Measurements from ENCODE around the gene CETN1.

Gene CETN1

GRCh38 chr18:580154-580553 is at the start of gene CETN1:
Gene CETN1 (plus strand): TSS chr18:580380. CDS start chr18:580409, 29 bp downstream.
- no peak for DNase-seq

- no peak for DNase-seq
Observed at GRCh38 chr18:532018-532417, 48.2 kb upstream of the CETN1 start.

GRCh38 chr18:532632-533031 is 47.5 kb upstream of the CETN1 start:
- DNase-seq, result no peak

GRCh38 chr18:533995-534601 is 46.1 kb upstream of the CETN1 start:
- DNase-seq, result no peak

- DNase-seq, result no peak
Observed at GRCh38 chr18:543447-544078, 36.6 kb upstream of the CETN1 start.

- DNase-seq, result no peak
Observed at GRCh38 chr18:549967-550366, 30.2 kb upstream of the CETN1 start.

GRCh38 chr18:551404-552061 is 28.6 kb upstream of the CETN1 start:
- DNase-seq, result no peak

GRCh38 chr18:555705-556457 is 24.3 kb upstream of the CETN1 start:
- no peak for DNase-seq

- no peak for DNase-seq
Observed at GRCh38 chr18:564708-565561, 15.2 kb upstream of the CETN1 start.

GRCh38 chr18:565562-566061 is 14.6 kb upstream of the CETN1 start:
- no peak for DNase-seq

- no peak for DNase-seq
Observed at GRCh38 chr18:567122-567521, 13.1 kb upstream of the CETN1 start.

GRCh38 chr18:568731-569130 is 11.4 kb upstream of the CETN1 start:
- no peak for DNase-seq

GRCh38 chr18:570256-570655 is 9.9 kb upstream of the CETN1 start:
- no peak for DNase-seq

- no peak for DNase-seq
Observed at GRCh38 chr18:570697-571096, 9.5 kb upstream of the CETN1 start.

- no peak for DNase-seq
Observed at GRCh38 chr18:572091-572830, 7.9 kb upstream of the CETN1 start.

- no peak for DNase-seq
Observed at GRCh38 chr18:572831-573289, 7.3 kb upstream of the CETN1 start.

GRCh38 chr18:573385-573784 is 6.8 kb upstream of the CETN1 start:
- no peak for DNase-seq

GRCh38 chr18:574149-574860 is 5.9 kb upstream of the CETN1 start:
- no peak for DNase-seq

- DNase-seq, result no peak
Observed at GRCh38 chr18:574865-575645, 5.1 kb upstream of the CETN1 start.

GRCh38 chr18:576924-577323 is 3.3 kb upstream of the CETN1 start:
- no peak for DNase-seq

All from NCI-H345 (cell line).